Panc1 (cell line): Measurements from ENCODE around the gene NUP210. TPM values are rescaled to one million over a fixed set of nuclear protein-coding genes. Genes with fewer than 3 reads are reported as not detected.
"Not testable (repeated sequence)": the region's sequence is repeated elsewhere in the genome, so short reads cannot be mapped to it uniquely, and the experiment has no call there.

Experiments
- ATAC-seq: fragments of 200-7000 bp; cut with Tn5 transposase; 2 replicates; pipeline ENCODE4 v1.9.1; 2020; ENCODE audit warnings: mild to moderate bottlenecking, moderate library complexity
- BruUV-seq: library from RNA; stranded (reverse); fragments of 400-500 nt; replicated peaks from 2 replicates; lab custom pipeline; 2021; lab: Mats Ljungman, UMichigan
- CTCF ChIA-PET: fragments of 300-600 bp; sonication (Branson Sonifier 250); formaldehyde crosslinking; loops from one replicate; lab custom pipeline; 2022; ENCODE audit warnings: antibody characterized with exemption; lab: Charles Lee
- POLR2A ChIA-PET: fragments of 300-600 bp; sonication (Branson Sonifier 250); formaldehyde crosslinking; loops from one replicate; lab custom pipeline; 2022; ENCODE audit warnings: antibody characterized with exemption; lab: Charles Lee
- DNase-seq: peaks from one replicate; pipeline ENCODE4 v3.0.0-alpha.2; 2010; ENCODE audit warnings: low read depth, low spot score
- H3K27ac ChIP-seq: 2 replicates; pipeline ENCODE4 v1.5.1; 2011; ENCODE audit warnings: mild to moderate bottlenecking, low read length, inconsistent platforms
- H3K27me3 ChIP-seq: fragments of 200-500 bp; sonication (Bioruptor generic); 2 replicates; pipeline ENCODE4 v1.6.0; 2014; ENCODE audit warnings: low read length, inconsistent platforms; ENCODE audit not compliant: control insufficient read depth, insufficient read depth
- H3K36me3 ChIP-seq: fragments of 200-500 bp; sonication (Bioruptor generic); 2 replicates; pipeline ENCODE4 v1.5.1; 2014; ENCODE audit warnings: inconsistent platforms, mild to moderate bottlenecking, low read length, moderate library complexity; ENCODE audit not compliant: control insufficient read depth, insufficient read depth
- H3K4me1 ChIP-seq: 2 replicates; pipeline ENCODE4 v1.5.1; 2011; ENCODE audit warnings: inconsistent platforms, mild to moderate bottlenecking, low read length, moderate library complexity; ENCODE audit not compliant: control insufficient read depth, insufficient read depth
- H3K4me3 ChIP-seq, 2 experiments: 2 replicates each; pipeline ENCODE4 v1.5.1; 2011 to 2012; ENCODE audit warnings: low read depth in 2 of 2, low read length in 2 of 2, mild to moderate bottlenecking in 2 of 2, inconsistent platforms in 1 of 2, moderate library complexity in 1 of 2
- H3K9me3 ChIP-seq: fragments of 200-500 bp; sonication (Bioruptor generic); 2 replicates; pipeline ENCODE4 v1.5.1; 2014; ENCODE audit warnings: low read depth, mild to moderate bottlenecking, inconsistent platforms, low read length, moderate library complexity; ENCODE audit not compliant: control insufficient read depth, insufficient read depth
- CTCF ChIP-seq: fragments of 450-650 bp; IDR thresholded peaks from 2 replicates; pipeline ENCODE4 v1.5.1; 2017; ENCODE audit warnings: mild to moderate bottlenecking
- POLR2AphosphoS5 ChIP-seq: IDR thresholded peaks from 2 replicates; pipeline ENCODE4 v1.6.1; 2012; ENCODE audit warnings: mild to moderate bottlenecking, low read depth, low read length, moderate library complexity
- REST ChIP-seq, 2 experiments: IDR thresholded peaks; 2 replicates each; pipeline ENCODE4 v1.6.1; 2011 to 2012; ENCODE audit warnings: low read depth in 2 of 2, control low read depth in 1 of 2, low read length in 1 of 2, mild to moderate bottlenecking in 1 of 2, moderate library complexity in 1 of 2; ENCODE audit not compliant: insufficient read depth in 1 of 2
- SIN3A ChIP-seq: IDR thresholded peaks from 2 replicates; pipeline ENCODE4 v1.6.1; 2012; ENCODE audit warnings: low read depth, mild to moderate bottlenecking, low read length, moderate library complexity, borderline replicate concordance; ENCODE audit not compliant: insufficient read depth
- TCF7L2 ChIP-seq: IDR thresholded peaks from 2 replicates; pipeline ENCODE4 v1.6.1; 2011; ENCODE audit warnings: mild to moderate bottlenecking, low read depth, low read length, inconsistent platforms
- in situ Hi-C: cut with HindIII; loops from 2 replicates; pipeline ENCODE4 v1.10.0; 2016; ENCODE audit warnings: low sequenced_read_pairs, low pct_unique_long_range_greater_than_20kb
- intact Hi-C: fragments of 100-400 bp; cut with micrococcal nuclease; formaldehyde crosslinking; loops from one replicate; pipeline ENCODE4 v1.10.0; 2022; ENCODE audit not compliant: unreplicated experiment
- total RNA-seq: library from RNA; stranded (reverse); gene quantifications from one replicate; pipeline ENCODE4 v1.2.1, GENCODE V29; 2021; ENCODE audit not compliant: unreplicated experiment

Gene NUP210
- total RNA-seq, 1 experiment from 2014 or later = 36.8 TPM

- Histone ChIP-seq H3K9me3 (no peaks in the 10 kb centered on the region), H3K4me3 (no peak overlapping the region), H3K27ac (no peak overlapping the region), H3K36me3 (no peaks in the 10 kb centered on the region), H3K4me1 (no peaks in the 10 kb centered on the region), H3K27me3 (no peaks in the 10 kb centered on the region)
- TF ChIP-seq REST (IDR thresholded peaks at IDR 0.05; ENCODE audit: insufficient read depth in 1 of 2, low read depth in 2 of 2, low read length in 1 of 2) = no peak
- no peak for TF ChIP-seq POLR2AphosphoS5
- TF ChIP-seq SIN3A = no peak
- TF ChIP-seq TCF7L2 = no peak
- TF ChIP-seq CTCF = no peak
- ATAC-seq (no peak), DNase-seq (no peak)
- no TSS peak for BruUV-seq
- ChIA-PET CTCF (no interaction called here), POLR2A (no interaction called here)
- in situ Hi-C loops = no loop called here
- intact Hi-C loops = no loop called here
Measured at GRCh38 chr3:13440204-13440817, 20.2 kb upstream of the NUP210 start.

DNA sequence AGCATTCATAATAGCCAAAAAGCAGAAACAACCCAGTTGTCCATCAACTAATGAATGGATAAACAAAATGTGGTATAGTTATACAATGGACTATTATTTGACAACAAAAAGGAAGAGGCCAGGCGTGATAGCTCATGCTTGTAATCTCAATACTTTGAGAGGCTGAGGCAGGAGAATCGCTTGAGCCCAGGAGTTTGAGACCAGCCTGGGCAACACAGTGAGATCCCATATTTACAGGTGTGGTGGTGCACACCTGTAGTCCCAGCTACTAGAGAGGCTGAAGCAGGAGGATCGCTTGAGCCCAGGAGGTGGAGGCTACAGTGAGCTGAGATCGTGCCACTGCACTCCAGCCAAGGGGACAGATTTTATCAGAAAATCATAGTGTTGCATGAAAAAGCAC lies 16.1 kb upstream of the NUP210 start:
- H3K4me1 ChIP-seq, CTCF ChIA-PET, H3K4me3 ChIP-seq, H3K27me3 ChIP-seq, H3K36me3 ChIP-seq, H3K27ac ChIP-seq, ATAC-seq, BruUV-seq, in situ Hi-C loops, POLR2A ChIA-PET, DNase-seq, intact Hi-C loops, H3K9me3 ChIP-seq: not testable (repeated sequence)

DNA sequence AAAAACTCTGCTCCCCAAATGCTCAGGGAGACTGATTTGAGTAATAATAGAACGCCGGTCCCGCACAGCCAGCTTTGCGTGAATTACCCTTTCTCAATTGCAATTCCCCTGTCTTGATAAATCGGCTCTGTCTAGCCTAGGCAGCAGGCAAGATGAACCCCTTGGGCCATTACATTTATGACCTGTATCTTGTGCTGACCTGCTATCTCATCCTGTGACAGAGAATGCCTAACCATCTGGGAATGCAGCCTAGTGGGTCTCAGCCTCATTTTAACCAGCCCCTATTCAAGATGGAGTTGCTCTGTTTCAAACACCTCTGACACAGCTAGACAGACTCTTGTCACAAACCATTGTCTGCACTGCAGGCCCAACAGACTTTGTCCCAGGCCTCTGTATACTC lies 13.8 kb upstream of the NUP210 start:
- ChIA-PET CTCF (no interaction called here), POLR2A (no interaction called here)
- no peak for DNase-seq
- no peaks in the 10 kb centered on the region for H3K4me1 ChIP-seq
- ATAC-seq = no peak
- H3K36me3 ChIP-seq = no peaks in the 10 kb centered on the region
- H3K4me3 ChIP-seq = no peak overlapping the region
- no peaks in the 10 kb centered on the region for H3K9me3 ChIP-seq
- intact Hi-C loops = no loop called here
- no TSS peak for BruUV-seq
- H3K27me3 ChIP-seq = no peaks in the 10 kb centered on the region
- no peak overlapping the region for H3K27ac ChIP-seq
- TF ChIP-seq TCF7L2 (no peak), SIN3A (no peak), POLR2AphosphoS5 (no peak), REST (IDR thresholded peaks at IDR 0.05; ENCODE audit: insufficient read depth in 1 of 2, low read depth in 2 of 2, low read length in 1 of 2) (no peak), CTCF (no peak)
- in situ Hi-C loops = no loop called here
